HEK293T (cell line): Measurements from ENCODE around the gene KIAA1217.

Experiments used
- CTCF ChIA-PET: fragments of 350-600 bp; formaldehyde crosslinking; extraction: SDS; loops from one replicate; lab custom pipeline; 2021; ENCODE audit warnings: antibody characterized with exemption, inconsistent platforms; lab: Yijun Ruan, JAX
- POLR2A ChIA-PET: fragments of 350-600 bp; formaldehyde crosslinking; extraction: SDS; loops from one replicate; lab custom pipeline; 2020; ENCODE audit warnings: antibody characterized with exemption, inconsistent platforms; lab: Yijun Ruan, JAX
- DNase-seq: peaks from one replicate; pipeline ENCODE4 v3.0.0; 2012; ENCODE audit warnings: mixed read lengths; ENCODE audit errors: extremely low spot score
- ARNT ChIP-seq: fragments of 450-650 bp; IDR thresholded peaks from 2 replicates; pipeline ENCODE4 v1.6.1; 2017; ENCODE audit warnings: mild to moderate bottlenecking
- BHLHE40 ChIP-seq: fragments of 450-650 bp; IDR thresholded peaks from 2 replicates; pipeline ENCODE4 v1.6.1; 2016; ENCODE audit warnings: mild to moderate bottlenecking, moderate library complexity, borderline replicate concordance
- CTBP1 ChIP-seq: fragments of 450-650 bp; IDR thresholded peaks from 2 replicates; pipeline ENCODE4 v1.6.1; 2016; ENCODE audit warnings: borderline replicate concordance
- ELF4 ChIP-seq: fragments of 450-650 bp; IDR thresholded peaks from 2 replicates; pipeline ENCODE4 v1.6.1; 2017; ENCODE audit warnings: antibody characterized with exemption
- FOXA1 ChIP-seq: fragments of 450-650 bp; IDR thresholded peaks from 2 replicates; pipeline ENCODE4 v1.6.1; 2016; ENCODE audit warnings: mild to moderate bottlenecking
- FOXK2 ChIP-seq: fragments of 450-650 bp; IDR thresholded peaks from 2 replicates; pipeline ENCODE4 v1.6.1; 2016; ENCODE audit warnings: mild to moderate bottlenecking
- FOXM1 ChIP-seq: fragments of 450-650 bp; IDR thresholded peaks from 2 replicates; pipeline ENCODE4 v1.6.1; 2017; ENCODE audit warnings: mild to moderate bottlenecking, borderline replicate concordance
- HDGF ChIP-seq: fragments of 450-650 bp; IDR thresholded peaks from 2 replicates; pipeline ENCODE4 v1.6.1; 2017; ENCODE audit warnings: antibody characterized with exemption, borderline replicate concordance
- L3MBTL2 ChIP-seq: fragments of 450-650 bp; conservative IDR thresholded peaks from 2 replicates; pipeline ENCODE4 v1.6.1; 2016; ENCODE audit warnings: mild to moderate bottlenecking
- LEF1 ChIP-seq: fragments of 450-650 bp; IDR thresholded peaks from 2 replicates; pipeline ENCODE4 v1.6.1; 2017; ENCODE audit warnings: mild to moderate bottlenecking, borderline replicate concordance
- NFRKB ChIP-seq: fragments of 450-650 bp; IDR thresholded peaks from 2 replicates; pipeline ENCODE4 v1.6.1; 2016; ENCODE audit warnings: mild to moderate bottlenecking, moderate library complexity
- SP1 ChIP-seq: fragments of 450-650 bp; IDR thresholded peaks from 2 replicates; pipeline ENCODE4 v1.6.1; 2017
- SUZ12 ChIP-seq: fragments of 450-650 bp; IDR thresholded peaks from 2 replicates; pipeline ENCODE4 v1.6.1; 2016; ENCODE audit warnings: mild to moderate bottlenecking
- TARDBP ChIP-seq: fragments of 450-650 bp; IDR thresholded peaks from 2 replicates; pipeline ENCODE4 v1.6.1; 2016
- ZNF384 ChIP-seq: fragments of 450-650 bp; IDR thresholded peaks from 2 replicates; pipeline ENCODE4 v1.6.1; 2016
- TF ChIP-seq, protein P1 (sequence below): fragments of 450-650 bp; IDR thresholded peaks from 2 replicates; pipeline ENCODE4 v1.6.1; 2016

The KIAA1217 gene

DNA sequence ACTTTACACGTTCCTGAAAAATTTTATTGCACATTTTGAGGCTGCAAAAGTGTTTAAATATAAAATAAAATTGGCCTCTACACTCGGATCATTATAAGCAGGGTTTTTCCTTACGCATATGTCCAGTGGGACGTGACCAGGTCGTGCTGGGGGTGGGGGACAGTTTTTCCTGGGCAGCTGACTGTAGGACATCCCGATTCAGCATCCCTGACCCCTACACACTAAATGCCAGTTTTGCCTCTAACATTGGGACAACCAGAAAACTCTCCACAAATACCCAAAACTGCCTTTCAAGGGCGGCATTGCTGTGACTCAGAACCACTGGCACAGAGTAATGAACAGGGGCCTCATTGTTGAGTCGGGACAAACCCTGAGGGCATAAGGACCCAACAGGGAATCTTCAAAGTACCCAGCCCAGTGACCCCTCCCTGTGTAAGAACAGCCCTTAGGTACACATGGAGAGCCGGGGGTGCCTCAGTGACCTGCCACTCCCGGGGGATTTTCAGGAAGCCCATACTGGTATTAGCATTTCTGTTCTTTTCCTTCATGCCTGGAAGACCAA, 344.2 kb downstream of the KIAA1217 start:
- CTCF ChIA-PET, result interaction anchor here (0.8 kb wide), 1 partner anchor 7 kb away, joined by 3 read pairs; no protein-coding TSS in a partner anchor
- no peak for TF ChIP-seq FOXA1
- TF ChIP-seq SP1, result no peak
- TF ChIP-seq TARDBP, result no peak
- TF ChIP-seq, protein P1, sequence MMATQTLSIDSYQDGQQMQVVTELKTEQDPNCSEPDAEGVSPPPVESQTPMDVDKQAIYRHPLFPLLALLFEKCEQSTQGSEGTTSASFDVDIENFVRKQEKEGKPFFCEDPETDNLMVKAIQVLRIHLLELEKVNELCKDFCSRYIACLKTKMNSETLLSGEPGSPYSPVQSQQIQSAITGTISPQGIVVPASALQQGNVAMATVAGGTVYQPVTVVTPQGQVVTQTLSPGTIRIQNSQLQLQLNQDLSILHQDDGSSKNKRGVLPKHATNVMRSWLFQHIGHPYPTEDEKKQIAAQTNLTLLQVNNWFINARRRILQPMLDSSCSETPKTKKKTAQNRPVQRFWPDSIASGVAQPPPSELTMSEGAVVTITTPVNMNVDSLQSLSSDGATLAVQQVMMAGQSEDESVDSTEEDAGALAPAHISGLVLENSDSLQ, result no peak
- no peak for TF ChIP-seq FOXM1
- TF ChIP-seq ARNT, result no peak
- TF ChIP-seq BHLHE40, result no peak
- no peak for TF ChIP-seq LEF1
- no peak for TF ChIP-seq SUZ12
- TF ChIP-seq FOXK2, result no peak
- no peak for TF ChIP-seq NFRKB
- TF ChIP-seq HDGF, result no peak
- TF ChIP-seq CTBP1, result no peak
- TF ChIP-seq L3MBTL2, result no peak
- POLR2A ChIA-PET, result no interaction called here
- DNase-seq, result no peak

DNA sequence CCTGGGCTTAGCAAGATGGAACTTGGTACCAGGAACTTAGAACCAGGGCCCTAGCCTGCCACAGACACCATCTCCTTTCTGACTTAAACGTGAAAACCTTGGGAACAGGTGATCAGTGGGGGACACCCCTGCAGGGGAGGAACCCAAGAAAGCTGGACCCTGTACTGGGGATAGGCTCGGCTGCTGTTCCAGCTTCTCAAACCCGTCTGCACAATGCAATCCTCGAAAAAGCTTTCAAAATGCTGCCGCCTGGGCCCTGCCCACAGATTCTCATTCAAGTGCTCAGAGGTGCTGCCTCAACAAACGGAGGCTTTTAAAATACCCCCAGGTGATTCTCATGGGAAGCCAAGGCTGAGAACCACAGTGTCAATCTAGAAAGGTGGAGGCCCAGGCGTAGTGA, 345.1 kb downstream of the KIAA1217 start:
- ChIA-PET CTCF (no interaction called here), POLR2A (no interaction called here)
- TF ChIP-seq BHLHE40 (no peak), FOXA1 (no peak), SP1 (no peak), ARNT (no peak), ELF4 (no peak), NFRKB (no peak), SUZ12 (no peak), FOXM1 (no peak), FOXK2 (no peak), TARDBP (no peak), LEF1 (no peak), ZNF384 (no peak), CTBP1 (no peak), HDGF (no peak), L3MBTL2 (no peak)
- TF ChIP-seq, protein P1, result no peak
- DNase-seq, result no peak

DNA sequence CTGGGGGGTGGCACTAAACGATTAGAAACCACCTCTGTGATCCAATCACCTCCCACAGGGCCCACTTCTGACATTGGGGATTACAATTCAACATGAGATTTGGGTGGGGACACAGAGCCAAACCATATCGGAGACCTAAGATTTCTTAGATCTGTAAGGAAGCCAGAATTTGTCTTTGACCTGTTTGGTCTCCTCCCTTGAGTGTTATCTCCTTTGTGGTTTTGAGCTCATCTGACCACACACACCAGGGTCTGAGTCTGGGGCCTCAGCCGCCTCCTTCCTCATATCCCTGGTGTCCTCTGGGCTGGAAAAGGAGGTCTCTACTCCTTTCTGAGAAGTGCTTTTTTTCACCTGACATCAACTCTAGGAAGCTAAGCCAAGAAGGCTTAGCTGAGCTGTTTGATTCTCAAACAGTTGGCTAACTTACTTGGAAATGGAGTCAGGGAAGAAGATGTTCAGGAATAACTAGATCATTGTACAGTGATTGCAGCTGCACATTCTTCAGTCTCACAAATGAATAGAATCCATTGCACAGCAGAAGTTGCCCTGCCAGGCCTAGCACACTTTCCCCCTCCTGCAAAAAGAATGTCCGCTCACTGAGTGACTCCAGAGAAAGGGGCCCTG, 347.3 kb downstream of the KIAA1217 start:
- ChIA-PET POLR2A (no interaction called here), CTCF (interaction anchor here (0.7 to 1.1 kb wide), 3 partner anchors 16 to 62 kb away, joined by 3 to 5 read pairs (median 4); no protein-coding TSS in a partner anchor)
- DNase-seq, result no peak
- TF ChIP-seq SP1, result no peak
- TF ChIP-seq TARDBP, result no peak
- TF ChIP-seq FOXM1, result no peak
- TF ChIP-seq SUZ12, result no peak
- no peak for TF ChIP-seq FOXA1

DNA sequence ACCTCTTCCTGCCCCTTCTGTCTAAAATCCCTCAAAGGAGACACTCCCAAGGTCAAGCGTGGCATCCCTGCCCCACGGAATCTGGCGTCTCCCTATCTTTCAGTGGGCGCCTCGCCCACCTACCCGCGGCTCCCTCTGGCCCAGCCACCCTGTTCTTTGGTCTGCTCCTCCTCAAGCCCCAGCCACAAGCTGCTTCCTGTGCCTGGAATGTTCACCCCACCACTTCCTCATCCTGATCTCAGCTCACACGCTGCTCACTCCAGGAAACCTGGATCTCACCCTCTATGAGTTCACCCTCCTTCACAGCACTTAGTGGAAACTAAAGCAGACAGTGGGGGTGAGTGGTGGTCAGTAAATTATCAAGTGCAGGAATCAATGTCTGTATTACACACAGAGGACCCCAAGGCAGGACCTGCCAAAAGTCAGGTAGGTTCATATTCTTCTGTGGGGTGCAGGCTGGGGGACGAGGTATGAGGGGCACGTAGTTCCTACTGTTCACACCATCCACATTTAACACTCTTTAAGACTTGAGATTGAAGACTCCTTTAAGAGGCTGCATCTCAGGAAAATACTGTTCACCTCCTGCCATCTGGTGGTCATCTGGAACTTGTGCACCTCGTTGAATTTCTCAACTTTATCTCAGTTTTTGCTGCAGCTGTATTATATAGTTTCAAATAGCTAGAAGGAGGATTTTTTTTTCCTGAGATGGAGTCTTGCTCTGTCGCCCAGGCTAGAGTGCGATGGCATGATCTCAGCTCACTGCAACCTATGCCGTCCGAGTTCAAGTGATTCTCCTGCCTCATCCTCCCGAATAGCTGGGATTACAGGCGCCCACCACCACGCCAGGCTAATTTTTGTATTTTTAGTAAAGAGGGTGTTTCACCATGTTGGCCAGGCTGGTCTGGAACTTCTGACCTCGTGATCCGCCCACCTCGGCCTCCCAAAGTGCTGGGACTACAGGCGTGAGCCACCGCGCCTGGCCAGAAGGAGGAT, 348.1 kb downstream of the KIAA1217 start:
- ChIA-PET CTCF (interaction anchor here (0.6 to 1.1 kb wide), 5 partner anchors 17 to 356 kb away, joined by 3 to 5 read pairs (median 3); no protein-coding TSS in a partner anchor), POLR2A (no interaction called here)
- peak; percentile 56 for DNase-seq
- TF ChIP-seq LEF1 (no peak), HDGF (no peak), ARNT (no peak), ZNF384 (no peak), TARDBP (no peak), FOXA1 (no peak), BHLHE40 (no peak), SUZ12 (no peak), SP1 (no peak), FOXK2 (no peak), L3MBTL2 (no peak), ELF4 (no peak), FOXM1 (no peak), CTBP1 (no peak), NFRKB (no peak)
- TF ChIP-seq, protein P1, result no peak

DNA sequence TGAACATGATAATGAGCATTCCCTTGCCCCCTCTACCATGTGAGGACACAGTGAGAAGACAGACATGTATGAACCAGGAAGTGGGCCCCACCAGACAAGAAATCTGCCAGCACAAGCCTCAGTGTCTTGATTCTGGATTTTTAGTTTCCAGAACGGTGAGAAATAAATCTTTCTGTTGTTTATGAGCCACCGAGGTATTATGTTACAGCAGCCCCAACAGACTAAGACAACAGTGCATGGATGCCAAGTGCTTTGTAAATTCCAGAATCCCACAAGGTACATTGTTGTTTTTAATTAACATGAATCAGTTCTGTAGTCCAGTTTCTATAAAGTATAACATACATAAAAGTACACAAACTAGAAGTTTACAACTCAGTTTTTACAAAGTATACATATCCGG, 352.5 kb downstream of the KIAA1217 start:
- TF ChIP-seq ARNT (peak; percentile 66; the same call in 1 of the 2 replicates), FOXM1 (no peak), BHLHE40 (no peak)
- TF ChIP-seq, protein P1, result peak; percentile 55
- POLR2A ChIA-PET, result no interaction called here
- CTCF ChIA-PET, result no interaction called here
- no peak for DNase-seq
